ENCODE measurements around the gene TPM1.

DNA sequence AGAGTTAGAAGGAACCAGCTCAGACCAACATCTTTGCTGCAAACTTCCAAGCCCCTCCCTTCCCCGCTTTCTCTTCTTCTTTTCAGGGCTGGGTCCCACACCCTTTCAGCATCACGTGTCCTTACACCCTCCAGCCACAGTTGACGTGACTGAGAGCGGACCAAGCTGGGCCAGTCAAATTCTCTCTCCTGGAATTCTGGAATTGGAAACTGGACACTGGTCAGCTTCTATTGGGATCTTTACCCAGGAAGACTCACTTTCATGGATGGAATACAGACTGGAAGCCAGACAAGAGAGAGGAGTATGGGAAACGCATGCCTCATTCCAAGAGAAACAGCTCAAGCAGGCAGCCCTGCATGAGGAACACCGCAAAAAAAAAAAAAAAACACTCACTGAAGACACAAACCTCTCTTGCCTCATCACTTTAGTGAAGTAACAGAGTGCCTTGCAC lies 12.4 kb upstream of the TPM1 start:
- TF ChIP-seq, protein P1, sequence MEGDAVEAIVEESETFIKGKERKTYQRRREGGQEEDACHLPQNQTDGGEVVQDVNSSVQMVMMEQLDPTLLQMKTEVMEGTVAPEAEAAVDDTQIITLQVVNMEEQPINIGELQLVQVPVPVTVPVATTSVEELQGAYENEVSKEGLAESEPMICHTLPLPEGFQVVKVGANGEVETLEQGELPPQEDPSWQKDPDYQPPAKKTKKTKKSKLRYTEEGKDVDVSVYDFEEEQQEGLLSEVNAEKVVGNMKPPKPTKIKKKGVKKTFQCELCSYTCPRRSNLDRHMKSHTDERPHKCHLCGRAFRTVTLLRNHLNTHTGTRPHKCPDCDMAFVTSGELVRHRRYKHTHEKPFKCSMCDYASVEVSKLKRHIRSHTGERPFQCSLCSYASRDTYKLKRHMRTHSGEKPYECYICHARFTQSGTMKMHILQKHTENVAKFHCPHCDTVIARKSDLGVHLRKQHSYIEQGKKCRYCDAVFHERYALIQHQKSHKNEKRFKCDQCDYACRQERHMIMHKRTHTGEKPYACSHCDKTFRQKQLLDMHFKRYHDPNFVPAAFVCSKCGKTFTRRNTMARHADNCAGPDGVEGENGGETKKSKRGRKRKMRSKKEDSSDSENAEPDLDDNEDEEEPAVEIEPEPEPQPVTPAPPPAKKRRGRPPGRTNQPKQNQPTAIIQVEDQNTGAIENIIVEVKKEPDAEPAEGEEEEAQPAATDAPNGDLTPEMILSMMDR (IDR thresholded peaks at IDR 0.05 in 2 of 3, conservative IDR thresholded peaks at IDR 0.05 in 1 of 3; ENCODE audit: borderline replicate concordance in 1 of 3, insufficient read depth in 1 of 3, low read depth in 2 of 3, low read length in 2 of 3), result no peak
- no peak for TF ChIP-seq POLR2A (IDR thresholded peaks at IDR 0.05; ENCODE audit: borderline replicate concordance, extremely low read depth, insufficient read depth, insufficient read length)
- TF ChIP-seq ZNF274 (IDR thresholded peaks at IDR 0.05; ENCODE audit: low read depth, low read length), result no peak
- no peak for TF ChIP-seq POLR2AphosphoS5 (IDR thresholded peaks at IDR 0.05; ENCODE audit: low read depth, low read length)
- TF ChIP-seq SIN3A (IDR thresholded peaks at IDR 0.05; ENCODE audit: low read depth), result no peak
- TF ChIP-seq YY1 (IDR thresholded peaks at IDR 0.05; ENCODE audit: extremely low read depth, insufficient replicate concordance, low read depth, low read length), result no peak
- TF ChIP-seq FOSL1 (IDR thresholded peaks at IDR 0.05; ENCODE audit: low read depth), result no peak

All from HCT116 (cell line).